ENCODE results near the gene WFDC2. TPM values are rescaled to one million over a fixed set of nuclear protein-coding genes. Genes with fewer than 3 reads are reported as not detected.

Gene WFDC2
- 1 to 10 TPM; 1.8 to 7.8 (median 3.9) TPM for polyA plus RNA-seq
- long read RNA-seq, donor 1, partial matches to known transcripts: 0 of 2 reads
- long read RNA-seq, donor 1, other reads (novel, unspliced or antisense): 0 of 2 reads
- long read RNA-seq, donor 2, partial matches to known transcripts: 0 of 1 reads
- long read RNA-seq, donor 2, other reads (novel, unspliced or antisense): 0 of 1 reads
- long read RNA-seq, donor 3, partial matches to known transcripts: 0 of 1 reads
- long read RNA-seq, donor 3, other reads (novel, unspliced or antisense): 0 of 1 reads
- long read RNA-seq, donor 4, partial matches to known transcripts: 0 of 1 reads
- long read RNA-seq, donor 4, other reads (novel, unspliced or antisense): 0 of 1 reads
- long read RNA-seq, donor 5: 0 reads
- long read RNA-seq, donor 6, partial matches to known transcripts: 0 of 1 reads
- long read RNA-seq, donor 6, other reads (novel, unspliced or antisense): 0 of 1 reads
- long read RNA-seq, donor 7: 0 reads
- long read RNA-seq, donor 8: 0 reads
- long read RNA-seq, donor 9, partial matches to known transcripts: 0 of 2 reads
- long read RNA-seq, donor 9, other reads (novel, unspliced or antisense): 0 of 2 reads
- long read RNA-seq, donor 10, transcript WFDC2-204 (4 exons, 614 nt): major isoform, 8 of 10 reads
- long read RNA-seq, donor 10, partial matches to known transcripts: 0 of 10 reads
- long read RNA-seq, donor 10, other reads (novel, unspliced or antisense): 0 of 10 reads

- 4 to 7% (median 6%) methylated on average over 53 to 54 of the region's 54 CpGs for WGBS, 3 donors
- no peaks in the 10 kb centered on the region for H3K9me3 ChIP-seq (ENCODE audit: control insufficient read depth in 2 of 2, insufficient read depth in 1 of 2, low read depth in 1 of 2, low read length in 1 of 2)
- peak within 1 kb of the TSS; percentile 10 to 40 (median 18) for H3K4me3 ChIP-seq (ENCODE audit: low read depth in 1 of 3, low read length in 3 of 3)
- FAIRE-seq (no peak), DNase-seq (peak; percentile 32 to 46)
- H3K4me1 ChIP-seq (ENCODE audit: control insufficient read depth in 3 of 3, insufficient read depth in 2 of 3, low read depth in 1 of 3, low read length in 2 of 3): peaks cover 0 to 14% (median 0%) of the 10 kb centered on the region in 3 donors
- no peaks in the 10 kb centered on the region for H3K36me3 ChIP-seq (ENCODE audit: control insufficient read depth in 3 of 3, insufficient read depth in 2 of 3, low read depth in 1 of 3, low read length in 3 of 3)
- H3K27ac ChIP-seq (ENCODE audit: low read depth in 1 of 3, low read length in 2 of 3): peak within 1 kb of the TSS in 1 of 3 donors; percentile 66
- H3K27me3 ChIP-seq (ENCODE audit: control insufficient read depth in 3 of 3, insufficient read depth in 3 of 3, low read length in 3 of 3): peaks cover 0 to 35% (median 12%) of the 10 kb centered on the region in 3 donors
These were observed at the start of gene WFDC2 for GRCh38 chr20:45469336-45470261. WFDC2 (plus strand) TSS chr20:45469753; CDS start chr20:45469782, 29 bp downstream.

GRCh38 chr20:45420125-45420524 lies 49.4 kb upstream of the WFDC2 start:
- peak overlapping the region in 2 of 3 donors; percentile 26 to 38 for H3K27ac ChIP-seq (ENCODE audit: low read depth in 1 of 3, low read length in 2 of 3)
- H3K9me3 ChIP-seq (ENCODE audit: control insufficient read depth in 2 of 2, insufficient read depth in 1 of 2, low read depth in 1 of 2, low read length in 1 of 2): no peaks in the 10 kb centered on the region
- H3K4me1 ChIP-seq (ENCODE audit: control insufficient read depth in 3 of 3, insufficient read depth in 2 of 3, low read depth in 1 of 3, low read length in 2 of 3): peaks cover 2 to 5% (median 3%) of the 10 kb centered on the region in 3 donors
- H3K36me3 ChIP-seq (ENCODE audit: control insufficient read depth in 3 of 3, insufficient read depth in 2 of 3, low read depth in 1 of 3, low read length in 3 of 3): peaks cover 11 to 51% (median 21%) of the 10 kb centered on the region in 3 donors
- H3K27me3 ChIP-seq (ENCODE audit: control insufficient read depth in 3 of 3, insufficient read depth in 3 of 3, low read length in 3 of 3): no peaks in the 10 kb centered on the region
- no peak for DNase-seq
- no peak for FAIRE-seq
- H3K4me3 ChIP-seq (ENCODE audit: low read depth in 1 of 3, low read length in 3 of 3): no peak overlapping the region
- 89 to 94% (median 91%) methylated on average over 8 of the region's 8 CpGs for WGBS, 3 donors

DNA sequence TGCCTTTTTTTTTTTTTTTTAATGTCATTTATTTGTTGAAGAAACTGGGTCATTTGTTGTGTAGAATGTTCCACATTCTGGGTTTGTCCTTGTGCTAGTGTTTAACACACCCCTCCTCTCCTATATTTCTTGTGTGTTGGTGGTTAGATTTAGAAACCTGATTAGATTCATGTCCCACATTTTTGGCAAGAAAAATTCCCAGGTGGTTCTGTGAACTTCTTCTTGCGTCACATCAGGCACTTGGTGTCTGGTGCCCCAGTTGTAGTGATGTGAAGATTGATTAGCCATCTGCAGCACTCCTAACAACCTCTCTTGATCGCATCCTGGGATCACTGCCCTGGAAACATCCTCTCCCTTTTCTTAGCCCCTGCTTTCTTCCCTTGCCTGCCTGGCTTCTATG lies 45.9 kb upstream of the WFDC2 start:
- H3K4me3 ChIP-seq (ENCODE audit: low read depth in 1 of 3, low read length in 3 of 3): no peak overlapping the region
- H3K4me1 ChIP-seq (ENCODE audit: control insufficient read depth in 3 of 3, insufficient read depth in 2 of 3, low read depth in 1 of 3, low read length in 2 of 3): peaks cover 0 to 12% (median 4%) of the 10 kb centered on the region in 3 donors
- DNase-seq (no peak), FAIRE-seq (no peak)
- H3K27ac ChIP-seq (ENCODE audit: low read depth in 1 of 3, low read length in 2 of 3): no peak overlapping the region
- WGBS, 3 donors: 95 to 100% (median 98%) methylated on average over 2 of the region's 2 CpGs
- peaks cover 11 to 58% (median 21%) of the 10 kb centered on the region in 3 donors for H3K36me3 ChIP-seq (ENCODE audit: control insufficient read depth in 3 of 3, insufficient read depth in 2 of 3, low read depth in 1 of 3, low read length in 3 of 3)
- H3K27me3 ChIP-seq (ENCODE audit: control insufficient read depth in 3 of 3, insufficient read depth in 3 of 3, low read length in 3 of 3): no peaks in the 10 kb centered on the region
- H3K9me3 ChIP-seq (ENCODE audit: control insufficient read depth in 2 of 2, insufficient read depth in 1 of 2, low read depth in 1 of 2, low read length in 1 of 2): no peaks in the 10 kb centered on the region

DNA sequence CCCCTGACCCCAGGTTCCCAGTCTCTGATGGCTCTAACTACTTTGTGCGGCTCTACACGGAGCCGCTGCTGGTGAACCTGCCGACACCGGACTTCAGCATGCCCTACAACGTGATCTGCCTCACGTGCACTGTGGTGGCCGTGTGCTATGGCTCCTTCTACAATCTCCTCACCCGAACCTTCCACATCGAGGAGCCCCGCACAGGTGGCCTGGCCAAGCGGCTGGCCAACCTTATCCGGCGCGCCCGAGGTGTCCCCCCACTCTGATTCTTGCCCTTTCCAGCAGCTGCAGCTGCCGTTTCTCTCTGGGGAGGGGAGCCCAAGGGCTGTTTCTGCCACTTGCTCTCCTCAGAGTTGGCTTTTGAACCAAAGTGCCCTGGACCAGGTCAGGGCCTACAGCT lies 44.0 kb upstream of the WFDC2 start:
- DNase-seq (no peak), FAIRE-seq (no peak)
- H3K27ac ChIP-seq (ENCODE audit: low read depth in 1 of 3, low read length in 2 of 3): no peak overlapping the region
- WGBS, 3 donors: 92 to 95% (median 93%) methylated on average over 17 of the region's 17 CpGs
- no peaks in the 10 kb centered on the region for H3K9me3 ChIP-seq (ENCODE audit: control insufficient read depth in 2 of 2, insufficient read depth in 1 of 2, low read depth in 1 of 2, low read length in 1 of 2)
- no peaks in the 10 kb centered on the region for H3K27me3 ChIP-seq (ENCODE audit: control insufficient read depth in 3 of 3, insufficient read depth in 3 of 3, low read length in 3 of 3)
- H3K4me1 ChIP-seq (ENCODE audit: control insufficient read depth in 3 of 3, insufficient read depth in 2 of 3, low read depth in 1 of 3, low read length in 2 of 3): peaks cover 0 to 12% (median 4%) of the 10 kb centered on the region in 3 donors
- H3K4me3 ChIP-seq (ENCODE audit: low read depth in 1 of 3, low read length in 3 of 3): no peak overlapping the region
- H3K36me3 ChIP-seq (ENCODE audit: control insufficient read depth in 3 of 3, insufficient read depth in 2 of 3, low read depth in 1 of 3, low read length in 3 of 3): peaks cover 11 to 40% (median 13%) of the 10 kb centered on the region in 3 donors

DNA sequence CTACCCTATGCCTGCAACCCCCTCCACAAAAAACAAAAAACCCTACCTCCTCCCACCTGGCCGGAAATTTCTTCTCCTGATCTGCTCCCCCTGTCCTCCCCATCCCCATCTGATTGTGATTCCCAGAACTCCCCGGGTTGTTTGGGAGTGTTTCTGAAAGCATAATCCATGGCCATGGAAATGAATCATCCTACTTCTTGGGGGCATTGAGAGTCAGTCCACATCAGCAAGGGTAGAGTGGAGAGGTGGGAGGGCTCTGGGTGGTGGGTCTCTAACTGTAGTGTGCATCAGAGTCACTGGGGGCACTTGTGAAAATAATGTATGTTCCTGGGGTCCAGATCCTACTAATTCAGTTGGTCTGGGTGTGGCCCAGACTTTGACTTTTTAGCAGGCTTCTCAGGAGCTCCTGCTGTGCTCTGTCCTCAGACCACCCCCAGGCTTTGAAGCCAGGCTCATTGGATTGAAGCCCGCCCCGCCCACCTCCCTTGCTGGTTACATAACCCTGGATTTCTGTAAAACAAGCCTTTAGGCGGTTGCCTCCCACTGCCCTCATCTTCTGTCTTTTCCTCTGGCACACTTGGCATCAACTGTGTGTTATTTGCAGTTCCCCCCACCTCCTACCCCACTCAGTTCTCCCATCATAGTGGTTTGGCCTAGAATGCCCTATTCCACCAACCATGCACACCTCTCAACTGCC lies 43.1 kb upstream of the WFDC2 start:
- H3K4me1 ChIP-seq (ENCODE audit: control insufficient read depth in 3 of 3, insufficient read depth in 2 of 3, low read depth in 1 of 3, low read length in 2 of 3): peaks cover 0 to 12% (median 4%) of the 10 kb centered on the region in 3 donors
- FAIRE-seq (no peak), DNase-seq (no peak)
- peak overlapping the region in 2 of 3 donors; percentile 61 to 80 for H3K27ac ChIP-seq (ENCODE audit: low read depth in 1 of 3, low read length in 2 of 3)
- WGBS, 3 donors: 70 to 80% (median 79%) methylated on average over 5 of the region's 5 CpGs
- H3K9me3 ChIP-seq (ENCODE audit: control insufficient read depth in 2 of 2, insufficient read depth in 1 of 2, low read depth in 1 of 2, low read length in 1 of 2): no peaks in the 10 kb centered on the region
- H3K36me3 ChIP-seq (ENCODE audit: control insufficient read depth in 3 of 3, insufficient read depth in 2 of 3, low read depth in 1 of 3, low read length in 3 of 3): peaks cover 10 to 32% (median 11%) of the 10 kb centered on the region in 3 donors
- no peaks in the 10 kb centered on the region for H3K27me3 ChIP-seq (ENCODE audit: control insufficient read depth in 3 of 3, insufficient read depth in 3 of 3, low read length in 3 of 3)
- no peak overlapping the region for H3K4me3 ChIP-seq (ENCODE audit: low read depth in 1 of 3, low read length in 3 of 3)

- FAIRE-seq: no peak
- H3K27ac ChIP-seq (ENCODE audit: low read depth in 1 of 3, low read length in 2 of 3): peak overlapping the region in 2 of 3 donors; percentile 2 to 49
- WGBS, 3 donors: 53 to 76% (median 71%) methylated on average over 14 of the region's 14 CpGs
- DNase-seq: peak; percentile 88 to 97
- no peaks in the 10 kb centered on the region for H3K27me3 ChIP-seq (ENCODE audit: control insufficient read depth in 3 of 3, insufficient read depth in 3 of 3, low read length in 3 of 3)
- H3K36me3 ChIP-seq (ENCODE audit: control insufficient read depth in 3 of 3, insufficient read depth in 2 of 3, low read depth in 1 of 3, low read length in 3 of 3): peaks cover 7 to 31% (median 7%) of the 10 kb centered on the region in 3 donors
- no peaks in the 10 kb centered on the region for H3K9me3 ChIP-seq (ENCODE audit: control insufficient read depth in 2 of 2, insufficient read depth in 1 of 2, low read depth in 1 of 2, low read length in 1 of 2)
- H3K4me1 ChIP-seq (ENCODE audit: control insufficient read depth in 3 of 3, insufficient read depth in 2 of 3, low read depth in 1 of 3, low read length in 2 of 3): peaks cover 0 to 12% (median 4%) of the 10 kb centered on the region in 3 donors
- no peak overlapping the region for H3K4me3 ChIP-seq (ENCODE audit: low read depth in 1 of 3, low read length in 3 of 3)
These were observed 42.1 kb upstream of the WFDC2 start for GRCh38 chr20:45427236-45428149.

DNA sequence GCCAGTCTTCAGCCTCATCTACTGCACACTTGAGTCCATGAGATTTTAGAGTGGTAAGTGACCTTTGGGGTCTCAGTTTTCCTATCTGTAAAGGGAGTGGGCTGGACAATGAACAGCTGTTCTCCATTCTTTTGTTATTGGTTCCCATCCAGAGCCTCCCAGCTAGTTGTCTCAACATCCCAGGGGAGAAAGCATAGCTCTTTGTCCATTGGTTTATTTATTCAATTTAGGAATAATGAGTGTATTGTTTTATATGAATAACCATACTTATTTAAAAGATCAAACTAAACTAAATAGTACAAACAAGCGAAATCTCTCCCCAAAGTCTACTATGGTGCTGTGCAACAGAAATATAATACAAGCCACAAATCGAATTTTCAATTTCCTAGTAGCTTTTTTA lies 39.9 kb upstream of the WFDC2 start:
- Histone ChIP-seq H3K27me3 (ENCODE audit: control insufficient read depth in 3 of 3, insufficient read depth in 3 of 3, low read length in 3 of 3) (no peaks in the 10 kb centered on the region), H3K27ac (ENCODE audit: low read depth in 1 of 3, low read length in 2 of 3) (no peak overlapping the region), H3K4me3 (ENCODE audit: low read depth in 1 of 3, low read length in 3 of 3) (no peak overlapping the region), H3K4me1 (ENCODE audit: control insufficient read depth in 3 of 3, insufficient read depth in 2 of 3, low read depth in 1 of 3, low read length in 2 of 3) (peaks cover 0 to 12% (median 4%) of the 10 kb centered on the region in 3 donors), H3K9me3 (ENCODE audit: control insufficient read depth in 2 of 2, insufficient read depth in 1 of 2, low read depth in 1 of 2, low read length in 1 of 2) (no peaks in the 10 kb centered on the region), H3K36me3 (ENCODE audit: control insufficient read depth in 3 of 3, insufficient read depth in 2 of 3, low read depth in 1 of 3, low read length in 3 of 3) (peaks cover 0 to 19% (median 5%) of the 10 kb centered on the region in 3 donors)
- FAIRE-seq (no peak), DNase-seq (no peak)
- 79 to 92% (median 84%) methylated on average over 2 of the region's 2 CpGs for WGBS, 3 donors

All from small intestine (tissue), 16 donors.